HG03097 (cell line): ENCODE results near the gene HYAL2.
A peak's percentile ranks its signal among the peaks of the same experiment; 100 is the strongest.
"Not testable (repeated sequence)": the region's sequence is repeated elsewhere in the genome, so short reads cannot be mapped to it uniquely, and the experiment has no call there.

Experiments used
- ATAC-seq: cut with Tn5 transposase; IDR thresholded peaks from one replicate; pipeline ENCODE4 v1.9.1; 2021; ENCODE audit not compliant: unreplicated experiment, low FRiP score

Gene HYAL2

DNA sequence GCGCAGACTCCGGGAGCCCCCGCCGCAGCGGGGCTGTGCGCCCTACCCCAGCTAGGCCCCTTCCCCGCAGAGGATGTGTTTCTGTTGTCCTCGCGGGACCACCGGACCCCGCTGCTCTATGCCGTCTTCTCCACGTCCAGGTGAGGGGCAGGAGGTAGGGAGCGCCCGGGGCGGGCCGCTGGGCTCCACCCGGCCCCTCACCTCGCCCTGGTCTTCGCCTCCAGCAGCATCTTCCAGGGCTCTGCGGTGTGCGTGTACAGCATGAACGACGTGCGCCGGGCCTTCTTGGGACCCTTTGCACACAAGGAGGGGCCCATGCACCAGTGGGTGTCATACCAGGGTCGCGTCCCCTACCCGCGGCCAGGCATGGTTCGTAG is 48.9 kb downstream of the HYAL2 start:
- ATAC-seq: no peak

DNA sequence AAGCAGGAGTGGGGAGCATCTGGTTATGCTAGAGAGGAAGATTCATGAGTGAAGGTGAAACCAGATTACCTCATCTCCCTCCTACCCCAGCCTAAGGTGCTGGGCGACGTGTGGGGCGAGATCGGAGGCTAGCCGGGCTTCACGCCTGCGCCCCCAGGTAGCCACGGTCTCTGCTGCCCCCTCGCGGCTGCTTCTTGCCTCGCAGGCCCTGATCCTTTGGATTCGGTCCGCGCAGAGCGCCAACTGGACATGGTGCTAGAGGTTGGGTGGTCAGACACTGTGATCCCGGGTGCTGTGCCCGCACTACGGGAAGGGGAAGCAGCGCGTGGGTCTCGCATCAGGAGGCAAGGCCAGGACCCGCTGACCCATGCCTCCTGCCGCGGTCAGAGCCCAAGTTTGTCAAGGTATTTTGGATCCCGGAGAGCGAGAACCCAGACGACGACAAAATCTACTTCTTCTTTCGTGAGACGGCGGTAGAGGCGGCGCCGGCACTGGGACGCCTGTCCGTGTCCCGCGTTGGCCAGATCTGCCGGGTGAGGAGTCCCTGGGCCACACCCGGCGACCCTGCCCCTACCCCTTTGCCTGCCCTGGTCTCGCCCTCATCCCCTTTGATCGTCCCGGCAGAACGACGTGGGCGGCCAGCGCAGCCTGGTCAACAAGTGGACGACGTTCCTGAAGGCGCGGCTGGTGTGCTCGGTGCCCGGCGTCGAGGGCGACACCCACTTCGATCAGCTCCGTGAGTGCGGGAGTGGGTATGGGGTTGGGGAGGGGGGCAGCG is 49.4 kb downstream of the HYAL2 start:
- peak; percentile 81 for ATAC-seq

DNA sequence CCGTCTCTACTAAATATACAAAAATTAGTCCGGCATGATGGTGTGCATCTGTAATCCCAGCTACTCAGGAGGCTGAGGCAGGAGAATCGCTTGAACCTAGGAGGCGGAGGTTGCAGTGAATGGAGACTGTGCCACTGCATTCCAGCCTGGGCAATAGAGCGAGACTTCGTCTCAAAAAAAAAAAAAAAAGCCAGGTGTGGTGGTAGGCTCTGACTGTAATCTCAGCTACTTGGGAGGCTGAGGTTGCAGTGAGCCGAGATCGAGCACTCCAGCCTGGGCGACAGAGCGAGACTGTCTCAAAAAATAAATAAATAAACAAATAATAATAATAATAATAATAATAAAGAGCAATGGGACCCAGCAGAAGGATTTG is 50.0 kb downstream of the HYAL2 start:
- ATAC-seq: not testable (repeated sequence)

DNA sequence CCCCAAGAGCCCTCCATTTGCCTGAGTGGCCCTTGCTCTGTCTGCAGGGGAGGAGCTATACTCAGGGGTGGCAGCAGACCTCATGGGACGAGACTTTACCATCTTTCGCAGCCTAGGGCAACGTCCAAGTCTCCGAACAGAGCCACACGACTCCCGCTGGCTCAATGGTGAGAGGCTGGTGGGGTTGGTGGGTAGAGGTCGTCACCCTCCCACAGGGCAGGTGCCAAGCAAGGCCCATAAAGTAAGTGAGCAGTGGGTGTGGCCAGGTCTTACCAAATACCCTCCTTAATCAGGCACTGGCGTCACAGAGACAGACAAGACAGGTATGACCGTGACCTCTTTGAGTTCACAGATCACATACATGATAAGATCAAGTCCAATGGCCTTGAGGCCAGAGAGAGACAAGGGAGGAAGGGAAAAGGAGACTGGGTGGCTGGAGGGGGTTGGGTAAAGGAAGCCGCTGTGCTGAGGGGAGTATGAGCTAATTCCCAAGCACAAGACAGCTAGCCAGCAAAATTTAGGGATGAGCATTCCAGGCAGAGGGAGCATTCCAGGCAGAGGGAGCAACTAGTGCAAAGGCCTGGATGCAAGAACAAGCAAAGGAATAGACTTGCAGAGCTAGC is 51.1 kb downstream of the HYAL2 start:
- ATAC-seq: no peak

DNA sequence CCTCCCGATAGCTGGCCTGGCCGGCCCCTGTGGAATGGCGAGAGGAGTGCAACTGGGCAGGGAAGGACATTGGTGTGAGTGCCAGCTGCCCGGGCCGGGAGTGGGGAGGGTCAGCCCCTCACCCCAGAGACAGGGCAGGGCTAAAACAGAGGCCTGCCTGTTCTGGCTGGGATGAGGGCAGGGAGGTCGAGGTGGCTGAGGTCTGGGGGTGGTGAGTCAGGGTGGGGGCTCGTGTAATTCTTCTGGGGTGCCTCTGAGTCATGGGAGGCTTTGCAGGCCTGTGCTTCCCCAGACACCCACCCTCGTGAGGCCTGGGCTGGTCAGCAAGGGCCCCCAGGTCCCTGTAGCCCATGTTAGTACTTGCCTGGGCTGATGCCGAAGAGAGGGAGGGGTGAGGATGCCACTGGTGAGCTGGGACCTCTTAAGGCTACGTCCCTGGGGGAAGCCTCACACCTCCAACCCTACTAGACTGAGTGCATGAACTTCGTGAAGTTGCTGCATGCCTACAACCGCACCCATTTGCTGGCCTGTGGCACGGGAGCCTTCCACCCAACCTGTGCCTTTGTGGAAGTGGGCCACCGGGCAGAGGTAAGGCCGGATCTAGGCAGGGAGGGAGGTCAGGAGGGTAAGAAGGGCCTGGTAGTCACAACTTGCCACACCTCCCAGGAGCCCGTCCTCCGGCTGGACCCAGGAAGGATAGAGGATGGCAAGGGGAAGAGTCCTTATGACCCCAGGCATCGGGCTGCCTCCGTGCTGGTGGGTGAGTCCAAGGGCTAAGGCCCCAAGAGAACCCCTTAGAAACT is 51.9 kb downstream of the HYAL2 start:
- no peak for ATAC-seq

DNA sequence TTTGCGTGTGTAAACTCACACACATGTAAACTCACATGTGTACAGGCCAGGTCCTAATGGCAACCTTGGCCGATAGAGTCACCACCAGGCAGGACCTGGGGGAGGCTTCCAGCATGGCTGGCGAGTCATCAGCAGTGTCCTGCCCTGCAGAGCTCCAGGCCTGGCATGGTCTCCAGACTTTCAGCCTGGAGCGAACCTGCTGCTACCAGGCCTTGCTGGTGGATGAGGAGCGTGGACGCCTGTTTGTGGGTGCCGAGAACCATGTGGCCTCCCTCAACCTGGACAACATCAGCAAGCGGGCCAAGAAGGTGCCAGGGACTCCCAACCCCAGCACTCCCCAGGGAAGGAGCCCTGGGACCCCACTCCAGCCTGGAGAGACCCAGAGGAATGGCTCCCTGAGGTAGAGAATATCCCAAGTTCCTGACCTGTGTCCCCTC is 52.5 kb downstream of the HYAL2 start:
- no peak for ATAC-seq

DNA sequence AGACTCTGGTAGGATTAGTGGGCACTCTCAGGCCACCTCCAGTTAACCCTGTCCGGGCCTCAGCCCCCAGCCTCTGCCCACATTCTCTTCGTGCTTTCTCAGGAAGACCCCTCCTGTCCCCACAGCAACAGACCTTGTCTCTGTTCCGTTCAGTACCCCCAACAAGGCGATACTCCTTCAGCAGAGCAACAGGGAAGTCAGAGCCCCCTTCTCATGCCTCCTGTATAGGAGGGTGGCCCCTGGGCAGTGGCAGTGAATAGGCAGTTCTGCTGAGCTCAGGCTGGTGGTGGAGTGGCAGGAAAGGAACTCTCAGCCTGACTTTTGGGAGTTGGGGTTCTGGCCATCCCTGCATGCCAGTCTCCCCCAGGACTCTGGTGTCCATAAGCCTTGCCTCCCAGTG is 53.1 kb downstream of the HYAL2 start:
- no peak for ATAC-seq

DNA sequence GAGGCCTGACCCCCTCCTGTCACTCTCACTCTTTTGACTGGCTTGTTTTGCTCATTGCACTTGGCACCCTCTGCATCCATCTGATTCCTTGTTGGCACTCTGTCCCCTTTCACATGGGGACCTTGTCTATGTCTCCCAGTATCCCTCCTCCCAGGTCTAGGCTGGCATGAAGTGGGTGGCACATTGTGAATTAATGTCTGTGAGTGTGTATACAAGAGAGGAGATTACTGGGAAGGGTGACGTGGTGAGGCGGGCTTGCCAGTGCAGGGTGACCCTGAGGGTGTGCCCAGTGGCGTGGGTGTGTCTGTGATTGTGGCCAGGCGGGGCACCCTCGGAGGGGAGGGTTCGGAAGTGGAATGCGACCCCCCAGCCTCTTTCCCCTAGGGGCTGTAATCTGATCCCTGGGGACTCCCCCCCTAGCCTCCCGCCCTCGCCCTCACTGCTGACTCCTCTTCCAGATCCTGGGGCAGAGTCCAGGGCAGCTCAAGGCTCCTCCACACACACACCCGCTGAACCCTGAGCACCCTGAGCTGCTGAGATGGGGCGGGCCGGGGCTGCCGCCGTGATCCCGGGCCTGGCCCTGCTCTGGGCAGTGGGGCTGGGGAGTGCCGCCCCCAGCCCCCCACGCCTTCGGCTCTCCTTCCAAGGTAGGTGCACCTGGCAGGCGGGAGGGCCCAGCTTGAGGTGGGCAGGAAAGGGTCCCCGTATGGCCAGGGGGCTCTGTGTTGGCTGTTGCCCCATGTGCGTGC is 53.7 kb downstream of the HYAL2 start, which contains the start of gene SEMA3B:
SEMA3B (plus strand) TSS at position 445 of the 749 bp plus-strand sequence; CDS start at position 539, 94 bp downstream.
- ATAC-seq: no peak

DNA sequence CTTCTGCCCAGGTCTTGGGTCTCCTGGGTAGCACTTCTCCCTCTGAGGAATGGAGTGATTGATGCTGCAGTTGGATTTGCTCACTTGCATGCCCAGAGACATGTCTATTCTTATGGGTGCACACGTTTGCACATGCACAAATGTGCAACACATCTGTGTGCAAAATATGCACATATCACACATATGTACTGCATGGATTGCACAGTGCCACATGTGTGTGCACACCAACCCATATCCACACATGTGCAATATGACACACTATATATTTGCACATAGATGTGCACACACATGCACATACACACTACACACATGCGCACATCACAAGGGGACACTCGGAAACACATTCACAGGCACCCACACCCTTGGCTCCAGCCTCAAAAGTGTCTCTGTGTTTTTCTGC is 54.3 kb downstream of the HYAL2 start:
- no peak for ATAC-seq
